Stimulated activated CD8-positive, alpha-beta memory T cell treated with anti-CD3 and anti-CD28 coated beads, Interleukin-7, amount 100 ng/mL, for 1 hour (primary cell): ENCODE data around the gene DCP1B.

ENCODE experiments used
- DNase-seq, 2 donors: peaks; one replicate each; pipeline ENCODE4 v3.0.0-alpha.2; 2020; ENCODE audit warnings: low read depth in 2 of 2

Gene DCP1B

GRCh38 chr12:2017546-2018337 is 13.5 kb upstream of the DCP1B start:
- DNase-seq, result no peak

DNA sequence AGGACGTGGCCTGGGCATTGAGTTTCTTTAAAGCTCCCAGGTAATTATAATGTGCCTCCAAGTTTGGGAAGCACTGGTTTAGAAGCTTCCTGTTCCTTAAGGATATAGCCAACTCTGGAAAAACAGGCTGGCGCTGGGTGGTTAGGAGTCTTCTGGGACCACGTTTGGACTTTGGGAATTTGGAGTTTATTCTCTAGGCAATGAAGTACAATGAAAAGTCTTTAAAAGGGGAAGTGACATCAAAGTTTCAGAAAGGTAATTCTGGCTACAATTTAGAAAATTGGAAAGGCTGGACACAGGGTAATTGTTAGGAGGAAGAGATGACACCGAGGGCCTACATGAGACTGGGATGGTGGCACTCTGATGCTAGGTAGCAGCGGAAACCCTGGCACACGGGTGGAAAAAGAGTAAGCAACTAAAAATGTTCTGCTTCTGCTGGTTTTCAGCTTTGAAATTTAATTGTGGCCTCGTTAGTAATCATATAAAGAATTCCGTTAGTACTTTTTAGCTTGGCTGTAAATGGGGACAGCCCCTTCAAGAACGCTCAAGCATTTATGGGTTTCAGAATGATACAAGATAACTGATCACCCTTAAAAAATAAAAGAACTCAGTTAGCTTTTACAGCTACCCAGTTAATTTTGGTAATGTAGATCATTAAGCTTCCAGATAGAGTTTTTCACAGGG is 12.7 kb upstream of the DCP1B start:
- no peak for DNase-seq

- no peak for DNase-seq
These were observed 10.0 kb upstream of the DCP1B start for GRCh38 chr12:2014231-2014630.

- no peak for DNase-seq
These were observed 9.4 kb upstream of the DCP1B start for GRCh38 chr12:2013527-2014223.

- no peak for DNase-seq
These were observed 8.8 kb upstream of the DCP1B start for GRCh38 chr12:2013086-2013485.

DNA sequence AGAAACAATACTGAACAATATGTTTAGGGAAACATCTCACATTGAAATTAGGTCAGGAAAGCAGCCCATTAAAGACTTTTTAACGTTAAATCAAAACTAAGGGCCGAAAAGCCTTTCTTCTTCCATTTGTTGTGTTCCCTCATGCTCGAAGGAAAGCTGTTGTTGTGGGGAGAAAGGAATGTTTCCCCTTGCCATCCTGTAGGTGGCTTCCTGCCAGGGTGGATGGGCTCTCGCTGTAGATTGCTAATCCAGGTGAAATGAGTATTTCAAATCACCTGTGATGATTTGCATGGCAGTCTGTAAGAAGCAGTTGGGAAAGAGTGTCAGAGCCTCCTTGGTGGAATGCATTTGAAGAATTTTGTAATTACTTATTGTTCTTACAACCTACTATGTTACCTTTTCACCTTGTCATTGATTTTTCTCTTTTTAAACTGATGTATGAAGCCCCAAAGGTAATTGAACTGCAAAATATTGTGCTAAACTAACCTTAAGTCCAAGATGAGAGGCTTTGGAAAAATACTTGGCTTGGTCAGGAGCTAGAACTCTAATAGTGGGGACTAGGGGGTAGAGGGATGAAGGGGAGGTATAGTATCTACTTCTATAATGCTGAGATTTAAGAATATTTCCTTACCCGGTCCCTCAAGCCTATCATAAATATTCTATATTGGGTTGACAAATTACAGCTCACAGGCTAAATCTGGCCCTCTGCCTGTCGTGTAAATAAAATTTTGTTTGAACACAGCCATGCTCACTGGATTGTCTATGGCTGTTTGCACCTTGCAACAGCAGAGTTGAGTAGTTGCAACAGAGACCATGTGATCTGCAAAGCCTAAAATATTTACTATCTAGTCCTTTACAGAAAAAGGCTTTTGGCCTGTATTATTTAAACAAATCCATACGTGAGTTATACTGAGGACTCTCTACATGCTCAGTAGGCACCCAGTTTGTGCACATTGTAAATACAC is 7.7 kb upstream of the DCP1B start:
- no peak for DNase-seq

DNA sequence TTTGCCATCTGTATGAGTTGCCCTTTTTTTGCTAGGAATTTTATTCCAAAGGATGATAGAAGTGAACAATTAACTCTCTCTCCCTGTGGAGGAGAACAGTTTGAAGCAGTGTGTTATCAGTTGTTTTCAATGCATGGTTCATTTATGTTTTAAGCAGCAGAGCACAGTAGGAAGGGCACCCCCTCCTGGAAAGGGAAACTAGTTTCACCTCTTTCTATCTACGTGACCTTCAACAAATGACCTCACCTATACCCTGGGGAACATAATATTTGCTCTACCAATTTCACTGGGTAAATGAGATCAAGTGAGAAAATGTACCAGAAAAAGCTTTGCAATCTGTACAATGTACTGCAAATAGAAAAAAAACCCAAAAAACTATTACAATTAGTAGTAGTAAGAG is 5.4 kb upstream of the DCP1B start:
- no peak for DNase-seq

DNA sequence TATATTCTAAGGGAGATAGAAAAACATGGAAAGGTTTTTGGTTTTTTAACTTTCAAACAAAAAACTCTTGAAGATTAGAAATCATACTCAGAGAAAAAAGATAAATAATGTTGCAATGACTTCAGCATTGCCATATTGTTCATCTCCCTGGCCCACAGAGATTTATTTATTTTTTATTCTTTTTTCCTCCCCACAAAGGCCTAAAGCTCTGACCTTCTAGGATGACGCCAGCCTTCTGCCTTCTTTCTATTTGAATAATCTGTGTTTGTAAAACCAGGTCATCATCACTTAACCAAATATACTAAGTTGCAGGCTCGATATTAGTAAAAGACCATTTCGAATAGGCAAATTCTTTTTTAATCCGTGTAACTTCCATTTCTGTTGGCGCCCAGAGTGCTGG is 4.4 kb upstream of the DCP1B start:
- no peak for DNase-seq

DNA sequence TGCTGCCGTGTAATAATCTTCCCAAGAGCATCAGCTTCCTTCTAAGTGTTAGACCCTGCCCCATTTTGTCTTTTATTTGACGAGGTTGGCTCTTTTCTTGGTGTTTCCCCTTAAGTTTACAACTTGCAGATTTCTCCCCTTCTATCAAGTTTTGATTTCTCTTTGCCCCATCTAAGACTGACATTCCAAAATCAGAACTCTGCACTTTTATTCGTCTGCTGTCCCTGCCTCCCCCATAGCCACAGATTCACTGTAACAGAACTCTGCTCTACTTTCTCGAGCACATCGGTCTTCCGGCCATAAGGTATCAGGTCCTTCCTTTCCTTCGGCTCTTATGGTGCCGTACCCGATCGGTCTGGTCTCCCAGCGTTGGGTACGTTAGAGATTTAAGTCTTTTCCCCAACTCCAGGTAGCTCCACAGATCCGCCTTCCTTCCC is 563 bp downstream of the DCP1B start:
- no peak for DNase-seq

- no peak for DNase-seq
These were observed 8.9 kb downstream of the DCP1B start for GRCh38 chr12:1995205-1995896.

DNA sequence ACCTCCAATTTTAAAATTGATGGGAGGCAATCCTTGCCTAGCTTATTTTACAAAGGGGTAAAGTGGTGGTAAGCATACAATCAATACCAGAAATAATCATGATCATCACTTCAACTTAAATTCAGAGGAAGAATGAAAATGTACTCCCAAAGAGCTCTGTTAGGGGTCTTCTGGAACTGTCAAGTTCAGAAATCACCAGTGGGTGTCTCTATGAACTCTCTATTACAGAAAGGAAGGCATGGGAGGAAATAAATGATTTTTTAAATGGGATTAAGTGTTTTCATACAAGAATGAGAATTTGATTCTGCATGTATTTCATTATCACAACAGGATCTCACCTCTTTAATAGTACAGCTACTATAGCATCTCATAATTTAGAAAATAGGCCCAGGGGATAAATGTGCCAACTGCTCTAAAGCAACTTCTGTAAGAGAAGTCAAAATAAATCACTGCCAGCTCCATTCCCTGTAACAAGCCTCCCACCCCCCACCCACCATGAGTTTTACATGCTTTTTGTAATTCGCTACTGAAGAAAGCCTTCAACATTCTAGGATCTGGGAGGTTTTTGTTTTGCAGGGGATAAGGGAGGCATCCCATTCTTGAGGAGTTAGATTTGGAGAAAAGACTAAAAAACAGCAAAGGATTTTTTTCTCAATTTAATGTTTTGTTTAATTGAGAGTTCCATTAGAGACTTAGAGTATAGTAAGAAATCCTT is 9.7 kb downstream of the DCP1B start:
- DNase-seq, result no peak

DNA sequence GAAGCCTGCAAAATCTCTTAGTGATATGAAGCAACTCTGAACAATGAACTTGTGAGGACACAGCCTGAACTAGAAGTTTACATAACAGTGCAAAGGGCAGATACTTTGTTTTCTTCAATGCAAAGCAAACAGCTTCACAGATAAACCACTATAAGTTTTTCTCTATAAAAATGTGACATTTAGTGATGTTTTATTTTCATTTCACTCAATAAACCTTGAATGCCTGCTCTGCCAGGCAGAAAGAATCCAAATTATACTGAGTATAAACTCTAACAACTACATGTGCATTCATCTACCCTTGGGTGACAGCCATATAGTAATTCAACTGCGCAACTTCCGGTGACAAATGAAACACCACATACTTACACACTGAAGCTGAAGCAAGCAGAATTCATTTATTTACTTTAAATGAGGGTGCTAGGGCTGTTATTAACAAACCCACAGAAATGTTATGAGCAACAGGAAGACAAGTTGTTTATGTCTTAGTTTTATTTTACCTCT is 10.3 kb downstream of the DCP1B start:
- DNase-seq, result no peak

GRCh38 chr12:1993341-1993740 is 10.9 kb downstream of the DCP1B start:
- DNase-seq, result no peak

DNA sequence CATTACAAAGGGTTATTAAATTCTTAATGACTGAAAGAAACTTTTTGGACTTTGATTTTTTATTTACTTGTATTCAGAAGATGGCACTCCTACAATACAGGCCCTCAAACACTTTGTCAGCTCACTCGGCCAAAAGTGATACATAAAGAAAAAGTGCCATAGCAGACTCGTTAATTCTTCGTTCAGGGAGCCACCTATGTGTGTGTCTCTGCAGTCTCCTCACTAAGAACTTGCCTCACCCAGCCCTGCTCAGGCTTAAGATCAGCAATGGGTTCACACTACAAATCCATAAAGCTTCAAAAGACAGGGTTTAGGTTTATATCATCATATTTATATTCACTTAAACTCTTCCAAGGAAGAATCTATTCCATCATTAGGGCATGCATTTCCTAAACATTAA is 11.5 kb downstream of the DCP1B start:
- no peak for DNase-seq

GRCh38 chr12:1989111-1989510 is 15.1 kb downstream of the DCP1B start:
- no peak for DNase-seq

DNA sequence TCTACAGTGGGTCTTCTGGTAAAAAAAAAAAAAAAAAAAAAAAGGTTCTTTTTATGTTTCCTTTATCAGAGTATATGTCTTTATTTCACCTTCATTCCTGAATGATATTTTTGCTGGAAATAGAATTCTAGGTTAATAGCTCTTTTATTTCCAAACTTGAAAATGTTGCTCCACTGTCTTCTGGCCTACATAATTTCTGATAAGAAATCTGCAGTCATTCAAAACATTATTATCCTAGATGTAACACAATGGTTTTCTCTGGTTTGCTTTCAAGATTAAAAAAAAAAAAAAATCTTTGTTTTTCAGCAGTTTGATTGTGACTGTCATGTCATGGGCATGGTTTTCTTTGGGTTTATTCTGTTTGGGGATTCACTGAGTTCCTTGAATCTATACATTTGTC is 19.5 kb downstream of the DCP1B start:
- no peak for DNase-seq

DNA sequence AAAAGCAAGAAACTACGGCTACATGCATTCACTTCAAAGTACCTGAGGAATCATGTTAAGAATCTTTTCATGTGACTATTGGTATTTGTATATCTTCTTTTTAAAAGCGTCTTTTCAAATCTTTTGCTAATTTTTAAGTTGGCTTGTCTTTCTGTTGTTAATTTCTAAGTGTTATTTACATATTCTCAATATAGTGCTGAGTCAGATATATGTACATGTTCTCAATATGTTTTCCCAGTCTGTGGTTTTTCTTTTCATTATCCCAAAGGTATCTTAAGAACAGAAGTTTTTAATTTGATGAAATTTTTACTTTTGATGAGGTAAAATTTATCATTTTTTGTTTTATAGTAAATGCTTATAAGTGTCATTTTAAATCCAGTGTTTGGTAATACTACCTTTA is 24.0 kb downstream of the DCP1B start:
- no peak for DNase-seq

DNA sequence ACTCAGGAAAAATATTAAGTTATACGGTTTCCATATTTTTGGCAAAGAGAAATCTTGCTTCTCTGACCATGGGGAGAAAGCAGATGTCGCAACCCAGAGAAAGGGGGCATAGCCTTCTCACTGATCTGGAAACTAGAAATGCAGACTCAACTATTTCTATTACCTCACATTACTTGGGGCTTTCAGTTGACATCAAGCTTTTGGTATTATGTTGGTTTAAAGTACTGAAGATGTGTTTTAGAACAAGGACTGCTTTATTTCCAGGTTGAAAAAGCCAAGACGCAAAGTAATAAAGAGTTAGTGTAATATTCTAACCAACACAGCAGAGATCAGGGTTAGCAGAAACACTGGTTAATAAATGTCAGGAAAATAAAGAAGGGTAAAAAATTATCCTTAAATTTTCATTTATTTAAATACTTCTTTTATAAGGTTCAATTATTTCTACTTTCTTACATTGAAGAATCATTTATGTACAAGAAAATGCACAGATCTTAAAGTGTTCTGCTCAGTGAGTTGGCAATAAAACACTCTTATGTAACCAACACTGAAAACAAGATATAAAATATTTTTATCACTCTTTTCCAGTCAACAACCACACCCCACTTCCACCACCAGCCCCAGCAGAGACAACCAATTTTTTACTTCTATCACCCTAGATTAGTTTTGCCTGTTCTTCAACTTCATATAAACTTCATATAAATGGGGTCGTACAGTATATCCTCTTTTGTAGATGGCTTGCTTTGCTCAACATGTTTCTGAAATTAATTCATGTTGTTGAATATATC is 26.0 kb downstream of the DCP1B start:
- no peak for DNase-seq

DNA sequence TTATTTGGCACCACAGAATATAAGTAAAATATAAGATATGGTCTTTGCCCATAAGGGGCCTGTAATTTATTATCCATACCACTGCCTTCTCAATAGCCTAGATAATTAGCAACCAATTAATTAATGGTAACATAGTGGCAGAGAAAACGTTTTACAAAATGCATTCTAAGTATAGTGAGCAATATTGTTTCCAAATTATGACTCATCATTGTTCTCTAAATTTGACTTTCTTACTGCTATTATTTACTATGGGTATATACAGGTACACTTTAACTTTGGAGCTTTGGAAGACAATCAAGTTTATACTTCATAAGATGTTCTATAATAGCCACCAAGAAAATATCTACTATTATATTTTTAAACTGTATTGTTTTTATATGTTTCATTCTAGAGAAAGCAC is 26.7 kb downstream of the DCP1B start:
- no peak for DNase-seq
